HG03045 (cell line): ENCODE data around the gene SLC25A18.
"Not testable (repeated sequence)": the region's sequence is repeated elsewhere in the genome, so short reads cannot be mapped to it uniquely, and the experiment has no call there.

Source experiments
- ATAC-seq: cut with Tn5 transposase; IDR thresholded peaks from one replicate; pipeline ENCODE4 v1.9.1; 2021; ENCODE audit warnings: mild to moderate bottlenecking, moderate library complexity; ENCODE audit not compliant: unreplicated experiment

Gene SLC25A18

DNA sequence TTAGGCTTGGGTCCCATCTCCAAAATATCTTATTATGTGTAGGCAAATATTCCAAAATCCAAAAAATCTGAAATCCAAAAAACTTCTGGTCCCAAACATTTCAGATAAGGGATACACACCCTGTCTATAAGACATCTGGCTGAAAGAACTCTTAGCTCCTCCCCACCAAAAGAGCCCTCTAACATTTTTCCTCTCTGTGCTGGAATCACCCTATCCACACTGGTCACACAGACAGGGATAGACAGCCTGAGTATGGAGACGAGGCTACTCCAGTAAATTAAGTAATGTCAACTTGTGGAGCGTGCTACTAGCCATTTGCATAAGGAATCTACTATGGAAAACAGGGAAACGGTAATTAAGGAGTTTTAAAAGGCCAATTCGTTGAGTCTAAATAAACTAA, 40.4 kb downstream of the SLC25A18 start:
- ATAC-seq: no peak

DNA sequence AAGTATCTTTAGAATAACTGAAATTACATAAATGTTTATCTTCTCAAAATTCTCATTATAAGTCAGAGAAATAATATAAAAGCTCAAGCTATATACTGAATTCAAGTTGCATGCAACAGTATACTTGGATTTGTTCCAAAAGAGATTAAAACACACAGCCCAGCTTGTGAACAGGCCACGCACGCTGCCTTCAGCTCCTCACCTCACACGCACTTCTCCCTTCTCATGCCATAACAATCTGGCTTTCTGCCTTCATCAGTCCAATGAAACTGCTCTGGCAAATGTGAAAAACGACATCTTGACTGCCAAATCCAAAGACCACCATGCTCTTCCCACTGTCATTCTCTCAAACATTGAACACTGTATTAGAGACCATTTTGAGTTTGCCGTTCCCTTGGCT, 43.2 kb downstream of the SLC25A18 start:
- ATAC-seq: no peak

DNA sequence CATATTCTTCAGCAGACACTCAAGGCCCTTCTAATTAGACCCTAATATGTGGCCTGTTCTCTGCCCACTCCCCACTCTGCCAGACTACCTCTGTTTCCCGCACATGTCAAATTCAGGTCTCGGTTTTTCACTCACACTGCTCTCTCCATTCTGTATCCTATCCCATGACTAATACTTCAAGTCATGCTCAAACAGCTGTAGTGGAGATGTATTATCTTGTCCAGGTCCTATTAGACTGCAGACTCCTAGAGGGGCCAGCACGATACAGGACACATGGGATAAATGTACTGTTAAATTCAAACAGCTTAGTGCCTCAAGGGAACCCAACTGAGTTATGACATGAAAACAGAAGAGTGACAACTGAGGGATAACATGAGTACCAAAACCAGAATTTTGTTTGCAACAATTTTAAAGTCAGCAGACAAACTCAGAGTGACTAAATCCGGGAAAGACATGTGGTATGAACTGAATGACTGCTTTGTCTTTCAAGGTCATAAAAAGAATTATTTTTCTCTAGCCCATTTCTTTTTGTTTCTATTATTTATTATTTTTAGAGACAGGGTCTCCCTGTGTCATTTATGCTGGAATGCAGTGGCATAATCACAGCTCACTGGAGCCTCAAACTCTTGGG, 44.7 kb downstream of the SLC25A18 start:
- no peak for ATAC-seq

DNA sequence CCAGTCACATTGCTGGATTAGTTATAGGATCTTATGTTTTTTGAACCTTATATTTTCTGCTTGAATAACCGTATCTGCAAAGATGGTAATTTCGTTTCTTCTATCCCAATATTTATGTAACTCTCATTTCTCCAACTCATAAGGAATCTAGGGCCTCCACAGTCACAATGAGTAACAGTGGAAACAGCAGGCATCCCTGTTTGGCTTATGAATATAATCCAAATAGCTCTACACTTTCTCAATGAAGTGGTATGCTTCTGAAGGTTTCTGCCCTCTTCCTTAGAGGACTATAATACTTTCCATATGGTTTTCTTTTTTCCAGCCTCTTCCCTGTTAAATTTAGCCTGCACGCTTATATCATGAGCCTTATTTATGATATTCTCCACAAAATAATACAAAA, 48.8 kb downstream of the SLC25A18 start:
- ATAC-seq: no peak

DNA sequence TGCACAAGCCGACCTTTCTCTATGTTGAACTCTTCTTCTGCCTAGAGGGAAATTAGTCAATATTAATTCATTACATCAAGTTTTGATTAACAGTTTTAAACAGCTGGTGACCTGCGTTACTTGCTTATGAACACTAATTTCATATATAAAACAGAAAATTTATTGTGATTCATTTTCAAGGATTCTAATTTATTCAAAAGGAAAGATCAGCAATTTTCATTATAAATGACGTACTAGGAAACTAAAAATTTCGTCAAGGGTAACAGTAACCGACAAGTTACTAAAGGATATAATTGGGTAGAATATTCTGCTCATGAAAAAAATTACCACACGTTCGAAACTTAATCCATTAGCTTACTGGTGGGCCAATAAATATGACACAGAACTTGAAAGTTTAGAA, 50.0 kb downstream of the SLC25A18 start:
- ATAC-seq: no peak

DNA sequence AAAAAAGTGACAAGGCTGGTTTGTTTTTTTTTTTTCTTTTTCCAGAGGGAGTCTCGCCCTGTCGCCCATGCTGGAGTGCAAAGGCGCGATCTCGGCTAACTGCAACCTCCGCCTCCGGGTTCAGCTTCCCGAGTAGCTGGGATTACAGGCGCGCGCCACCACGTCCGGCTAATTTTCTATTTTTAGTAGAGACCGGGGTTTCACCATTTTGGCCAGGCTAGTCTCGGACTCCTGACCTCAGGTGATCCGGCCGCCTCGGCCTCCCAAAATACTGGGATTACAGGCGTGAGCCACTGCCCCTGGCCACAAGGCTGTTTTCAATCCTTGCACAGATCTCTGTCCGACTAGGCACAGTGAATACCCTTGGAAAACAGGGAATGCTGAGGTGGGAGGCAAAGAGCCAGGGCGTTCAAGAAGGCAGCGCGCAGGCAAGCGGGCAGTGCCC, 64.7 kb downstream of the SLC25A18 start:
- ATAC-seq: no peak

DNA sequence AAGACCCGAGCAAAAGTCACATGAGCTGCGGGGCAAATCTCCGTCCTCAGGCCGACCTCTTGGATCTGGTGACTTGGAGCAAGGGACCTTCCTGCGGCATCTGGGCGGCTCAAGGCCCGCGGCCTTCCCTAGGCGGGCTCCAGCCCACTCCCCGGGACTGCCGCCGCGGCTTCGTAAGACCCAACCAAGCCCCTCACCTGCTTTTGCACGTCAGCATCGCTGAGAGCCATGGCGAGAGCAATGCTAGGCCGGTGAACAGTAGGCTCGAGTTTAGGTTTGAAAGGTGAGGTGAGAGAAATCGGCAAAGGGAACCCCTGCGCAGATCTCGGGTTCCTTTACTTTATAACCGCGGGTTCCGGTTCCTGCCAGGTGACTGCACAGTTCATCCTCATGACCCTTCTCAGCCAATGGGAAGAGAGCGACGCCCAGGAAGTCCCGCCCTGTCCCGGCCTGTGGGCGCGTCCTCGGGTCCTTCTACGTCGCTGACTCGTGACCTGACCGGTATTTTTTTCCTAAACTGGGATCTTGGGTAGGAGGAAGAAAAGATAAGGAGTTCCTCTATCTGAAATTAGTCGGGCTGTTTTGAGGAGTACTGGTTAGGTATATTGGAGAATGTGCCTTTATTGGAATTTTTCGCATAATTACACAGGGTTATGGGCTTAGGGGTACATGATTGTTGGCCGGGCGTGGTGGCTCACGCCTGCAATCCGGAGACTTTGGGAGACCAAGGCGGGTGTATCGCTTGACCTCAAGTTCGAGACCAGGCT, 65.3 kb downstream of the SLC25A18 start, which contains the start of gene ATP6V1E1:
ATP6V1E1 (minus strand) TSS at position 344 of the 767 bp plus-strand sequence; CDS start at position 230, 114 bp downstream.
- ATAC-seq: peak; percentile 99

- no peak for ATAC-seq
These were observed 65.8 kb downstream of the SLC25A18 start for GRCh38 chr22:17629173-17629489.

- ATAC-seq: no peak
These were observed 66.3 kb downstream of the SLC25A18 start for GRCh38 chr22:17629641-17630040.

GRCh38 chr22:17631076-17631565, 67.8 kb downstream of the SLC25A18 start:
- ATAC-seq: no peak

DNA sequence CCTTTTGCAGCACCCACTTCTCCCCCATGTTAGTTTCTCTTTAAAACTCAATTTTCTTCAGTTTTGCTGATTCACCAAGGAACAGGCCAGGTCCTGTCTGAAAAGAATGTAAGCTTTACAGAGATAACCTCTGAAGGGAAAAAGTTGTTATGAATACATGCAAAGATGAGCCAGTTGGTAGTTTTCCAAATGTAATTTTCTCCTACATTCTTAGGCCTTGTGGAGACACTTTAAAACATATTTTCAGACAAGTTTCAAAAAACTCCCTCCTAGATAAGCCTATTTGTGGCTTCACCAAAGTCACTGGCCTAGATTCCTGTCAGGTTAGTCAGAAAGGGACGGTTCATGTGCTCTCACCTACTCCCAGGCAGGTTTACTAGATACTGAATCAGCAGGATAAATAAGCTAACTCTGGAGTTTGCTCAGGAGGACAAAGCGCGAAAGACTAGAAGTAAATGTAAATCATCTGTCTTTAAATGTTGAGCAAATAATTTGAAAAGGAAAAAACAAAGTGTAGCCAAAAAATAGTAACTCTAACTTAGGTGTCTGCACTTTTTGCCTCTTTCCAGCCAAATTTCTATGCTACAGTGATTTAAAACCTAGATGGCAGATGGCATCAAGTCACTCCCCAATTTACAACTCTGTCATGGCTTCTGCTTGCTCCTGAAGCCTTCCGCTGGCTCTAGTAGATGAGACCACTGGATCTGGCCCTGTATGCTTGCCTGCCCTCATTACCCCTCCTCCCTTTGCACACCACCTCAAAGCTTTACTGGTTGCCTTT, 70.1 kb downstream of the SLC25A18 start:
- no peak for ATAC-seq

- ATAC-seq: no peak
These were observed 70.7 kb downstream of the SLC25A18 start for GRCh38 chr22:17633998-17634323.

DNA sequence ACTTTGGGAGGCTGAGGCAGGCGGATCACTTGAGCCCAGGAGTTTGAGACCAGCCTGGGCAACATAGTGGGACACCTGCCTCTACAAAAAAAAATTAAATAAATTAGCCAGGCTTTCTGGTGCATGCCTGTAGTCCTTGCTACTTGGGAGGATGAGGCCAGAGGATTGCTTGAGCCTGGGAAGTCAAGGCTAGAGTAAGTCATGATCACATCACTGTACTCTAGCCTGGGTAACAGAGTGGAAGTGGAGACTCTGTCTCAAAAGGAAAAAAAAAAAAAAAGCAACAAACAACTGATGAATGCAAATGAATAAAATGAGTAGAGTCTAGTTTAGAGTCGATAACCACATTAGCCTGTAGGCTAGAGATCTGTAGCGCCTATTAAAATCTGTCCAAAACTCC, 71.4 kb downstream of the SLC25A18 start:
- no peak for ATAC-seq

DNA sequence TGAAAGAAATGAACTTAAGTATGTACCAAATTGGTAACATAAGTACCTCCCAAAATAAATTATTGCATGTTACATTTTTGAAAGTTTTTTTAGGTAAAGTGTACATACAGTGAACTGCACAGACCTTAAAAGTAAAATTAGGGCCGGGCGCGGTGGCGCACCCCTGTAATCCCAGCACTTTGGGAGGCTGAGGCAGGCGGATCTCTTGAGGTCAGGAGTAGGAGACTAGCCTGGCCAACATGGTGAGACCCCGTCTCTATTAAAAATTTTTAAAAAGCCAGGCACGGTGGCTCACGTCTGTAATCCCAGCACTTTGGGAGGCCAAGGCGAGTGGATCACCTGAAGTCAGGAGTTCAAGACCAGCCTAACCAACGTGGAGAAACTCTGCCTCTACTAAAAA, 73.6 kb downstream of the SLC25A18 start:
- ATAC-seq: not testable (repeated sequence)

GRCh38 chr22:17637490-17638181, 74.3 kb downstream of the SLC25A18 start:
- ATAC-seq: no peak

DNA sequence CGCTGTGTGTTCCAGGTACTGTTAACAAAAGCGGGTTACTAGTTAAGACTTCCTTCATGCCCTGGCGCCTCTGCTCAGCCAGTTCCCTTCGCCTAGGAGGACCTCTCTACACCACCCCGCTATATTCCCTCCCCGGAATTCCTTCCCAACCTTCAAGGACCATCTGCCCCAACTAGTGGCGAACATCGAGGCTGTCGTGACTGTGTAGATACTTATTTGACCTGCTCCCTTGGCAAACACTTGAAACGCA, 74.8 kb downstream of the SLC25A18 start:
- ATAC-seq: peak; percentile 18

- ATAC-seq: peak; percentile 90
These were observed 75.3 kb downstream of the SLC25A18 start, which contains the start of gene BCL2L13 for GRCh38 chr22:17638432-17639246. TSS of gene BCL2L13 (plus strand) at chr22:17638757. CDS start at chr22:17655712, 16,955 bp downstream.

GRCh38 chr22:17639247-17639741, 76.0 kb downstream of the SLC25A18 start:
- no peak for ATAC-seq
